GM12801 (cell line): ENCODE measurements around the gene CENPF.

Source experiments
- CTCF ChIP-seq: IDR thresholded peaks from one replicate; pipeline ENCODE4 v1.5.1; 2011; ENCODE audit warnings: control low read depth; ENCODE audit not compliant: insufficient read length; ENCODE audit errors: extremely low read depth

The CENPF gene

DNA sequence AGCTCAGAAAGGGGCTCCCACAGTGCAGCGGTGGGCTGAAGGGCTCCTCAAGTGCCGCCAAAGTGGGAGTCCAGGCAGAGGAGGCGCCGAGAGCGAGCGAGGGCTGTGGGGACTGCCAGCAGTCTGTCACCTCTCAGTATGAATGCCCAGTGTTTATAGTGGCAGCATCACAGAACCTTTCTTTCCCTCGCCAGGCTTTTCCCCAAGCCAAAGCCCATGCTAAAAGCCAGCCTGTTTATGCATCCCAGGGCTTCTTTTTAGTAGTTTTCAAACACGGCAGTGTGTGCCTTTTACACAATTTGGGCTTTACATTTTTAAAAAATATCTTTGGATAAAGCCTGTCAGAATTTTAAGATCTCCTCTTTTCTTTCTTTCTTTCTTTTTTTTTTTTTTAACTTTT lies 70.6 kb downstream of the CENPF start:
- TF ChIP-seq CTCF, result no peak

GRCh38 chr1:214676747-214677146 lies 73.8 kb downstream of the CENPF start:
- TF ChIP-seq CTCF, result no peak

DNA sequence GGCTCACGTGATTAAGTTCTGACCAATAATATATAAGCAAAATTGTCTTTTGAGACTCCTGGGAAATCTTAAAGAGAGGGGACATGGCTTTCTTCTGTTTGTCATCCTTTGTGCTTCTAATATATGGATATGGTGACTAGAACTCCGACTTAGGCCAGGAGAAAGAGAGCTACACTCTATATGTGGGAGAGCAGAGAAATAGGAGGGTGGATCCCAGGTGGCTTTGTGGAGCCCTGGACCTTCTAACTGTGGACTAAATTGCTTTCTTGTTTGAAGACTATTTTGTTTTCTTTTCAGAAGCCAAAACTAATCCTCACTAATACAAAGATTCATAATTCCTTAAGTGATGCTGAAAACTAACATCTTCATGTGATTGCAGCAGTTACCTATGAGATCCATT lies 75.0 kb downstream of the CENPF start:
- no peak for TF ChIP-seq CTCF

DNA sequence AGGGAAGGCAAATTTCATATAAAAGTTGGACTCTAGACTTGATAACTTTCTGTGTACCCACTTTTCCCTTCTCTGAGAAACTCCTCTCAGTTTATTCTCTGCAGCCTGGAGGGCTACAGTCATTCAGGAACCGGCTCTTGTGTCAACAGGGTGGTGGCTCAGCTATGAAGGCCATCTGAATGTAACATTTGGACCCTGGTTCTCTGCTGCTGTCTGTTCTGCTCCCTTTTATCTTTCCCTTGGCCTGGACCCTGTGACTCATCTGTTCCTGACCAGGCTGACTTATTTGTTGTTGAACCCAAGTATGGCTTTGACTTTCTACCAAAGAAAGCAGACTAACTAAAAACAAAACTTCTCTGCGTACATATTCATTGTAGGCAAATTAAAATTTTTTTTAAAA lies 75.4 kb downstream of the CENPF start:
- TF ChIP-seq CTCF, result no peak

GRCh38 chr1:214683621-214684020 lies 80.6 kb downstream of the CENPF start:
- no peak for TF ChIP-seq CTCF

- TF ChIP-seq CTCF, result no peak
These were observed 82.9 kb downstream of the CENPF start for GRCh38 chr1:214685906-214686305.

DNA sequence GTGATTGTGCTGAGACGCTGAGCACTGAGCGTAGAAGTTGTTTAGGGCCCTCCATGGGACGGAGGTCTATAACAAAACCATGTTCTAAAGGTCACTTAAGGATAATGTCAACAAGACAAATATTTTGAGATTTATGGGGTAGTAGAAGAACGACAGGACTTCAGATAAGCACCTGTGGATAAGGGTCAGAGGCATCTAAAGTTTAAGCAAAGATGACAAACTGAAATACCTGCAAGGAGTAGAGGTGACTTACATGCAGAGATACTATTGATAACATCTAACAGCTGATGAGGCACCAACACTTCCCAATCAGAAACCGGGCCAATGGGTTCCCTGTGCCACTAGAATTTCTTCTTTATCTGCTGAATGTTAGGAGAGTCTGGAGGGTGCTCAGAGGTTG lies 83.5 kb downstream of the CENPF start:
- no peak for TF ChIP-seq CTCF

GRCh38 chr1:214688891-214689290 lies 85.9 kb downstream of the CENPF start:
- TF ChIP-seq CTCF, result no peak
